Lower lobe of right lung (tissue), 2 donors: Measurements from ENCODE around the gene DGCR6. TPM values are rescaled to one million over a fixed set of nuclear protein-coding genes. Genes with fewer than 3 reads are reported as not detected.
"Not testable (repeated sequence)": the region's sequence is repeated elsewhere in the genome, so short reads cannot be mapped to it uniquely, and the experiment has no call there.

Experiments used
- ATAC-seq, 2 donors: fragments of 200-7000 bp; cut with Tn5 transposase; one replicate each; pipeline ENCODE4 v1.9.1; 2020 to 2022; ENCODE audit warnings: mild to moderate bottlenecking in 2 of 2, moderate library complexity in 2 of 2
- DNase-seq: peaks from one replicate; pipeline ENCODE4 v3.0.0-alpha.2; 2020
- H3K27ac ChIP-seq: fragments of 200-600 bp; one replicate; pipeline ENCODE4 v1.8.0; 2022
- H3K27me3 ChIP-seq: fragments of 200-600 bp; one replicate; pipeline ENCODE4 v1.8.0; 2022; ENCODE audit warnings: low read depth
- H3K36me3 ChIP-seq: fragments of 200-600 bp; one replicate; pipeline ENCODE4 v1.8.0; 2022; ENCODE audit warnings: mild to moderate bottlenecking
- H3K4me1 ChIP-seq: fragments of 200-600 bp; one replicate; pipeline ENCODE4 v1.8.0; 2022
- H3K4me3 ChIP-seq: fragments of 200-600 bp; one replicate; pipeline ENCODE4 v1.8.0; 2022; ENCODE audit warnings: mild to moderate bottlenecking
- H3K9me3 ChIP-seq: fragments of 200-600 bp; one replicate; pipeline ENCODE4 v1.8.0; 2022
- CTCF ChIP-seq: fragments of 200-600 bp; IDR thresholded peaks from one replicate; pipeline ENCODE4 v1.8.0; 2022; ENCODE audit warnings: antibody characterized with exemption, mild to moderate bottlenecking
- intact Hi-C: fragments of 100-400 bp; cut with DNase I; formaldehyde crosslinking; loops from one replicate; pipeline ENCODE4 v1.11.0; 2022
- total RNA-seq: library from RNA; stranded (reverse); fragmentation: NEBNext Ultra II Directional; extraction: Animal tissue kit (Norgen Biotek cat#: 25700); gene quantifications from one replicate; pipeline ENCODE4 v1.2.1, GENCODE V29; 2021
- donor health status: DM: no; HTN: yes; CAD: no; lungs with severe emphysema.

Gene DGCR6
- total RNA-seq, 1 donor from 2014 or later: 4.5 TPM

GRCh38 chr22:18933914-18934313 lies 27.8 kb downstream of the DGCR6 start:
- Histone ChIP-seq H3K27me3 (no peaks in the 10 kb centered on the region), H3K27ac (no peak overlapping the region), H3K9me3 (no peaks in the 10 kb centered on the region), H3K36me3 (no peaks in the 10 kb centered on the region), H3K4me3 (no peak overlapping the region), H3K4me1 (no peaks in the 10 kb centered on the region)
- ATAC-seq (peak in 1 of 2 donors; percentile 43), DNase-seq (no peak)
- TF ChIP-seq CTCF: no peak
- intact Hi-C loops: no loop called here

- H3K9me3 ChIP-seq, H3K27ac ChIP-seq, DNase-seq, H3K36me3 ChIP-seq, intact Hi-C loops, H3K4me1 ChIP-seq, H3K27me3 ChIP-seq, H3K4me3 ChIP-seq: not testable (repeated sequence)
- peak; percentile 49 to 71 for ATAC-seq
Measured at GRCh38 chr22:18934688-18935087, 28.6 kb downstream of the DGCR6 start.

- Histone ChIP-seq H3K27me3 (no peaks in the 10 kb centered on the region), H3K4me1 (no peaks in the 10 kb centered on the region), H3K9me3 (no peaks in the 10 kb centered on the region), H3K27ac (no peak within 1 kb of the TSS), H3K36me3 (no peaks in the 10 kb centered on the region), H3K4me3 (no peak within 1 kb of the TSS)
- DNase-seq: no peak
- intact Hi-C loops: no loop called here
- TF ChIP-seq CTCF: no peak
- ATAC-seq: peak; percentile 79 to 84
Measured at GRCh38 chr22:18935889-18936529, 29.9 kb downstream of the DGCR6 start, which contains the start of gene PRODH. PRODH (minus strand) TSS chr22:18936293; CDS start chr22:18936287, 6 bp downstream.

GRCh38 chr22:18938691-18939090 lies 32.6 kb downstream of the DGCR6 start:
- ATAC-seq, intact Hi-C loops, H3K27ac ChIP-seq, H3K9me3 ChIP-seq, H3K27me3 ChIP-seq, H3K36me3 ChIP-seq, DNase-seq, H3K4me3 ChIP-seq, H3K4me1 ChIP-seq: not testable (repeated sequence)

GRCh38 chr22:18947105-18947504 lies 41.0 kb downstream of the DGCR6 start:
- H3K36me3 ChIP-seq, DNase-seq, H3K27me3 ChIP-seq, H3K4me3 ChIP-seq, H3K4me1 ChIP-seq, H3K9me3 ChIP-seq, ATAC-seq, H3K27ac ChIP-seq, intact Hi-C loops: not testable (repeated sequence)

GRCh38 chr22:18947905-18948304 lies 41.8 kb downstream of the DGCR6 start:
- Histone ChIP-seq H3K4me3 (no peak overlapping the region), H3K4me1 (no peaks in the 10 kb centered on the region), H3K36me3 (no peaks in the 10 kb centered on the region), H3K27me3 (no peaks in the 10 kb centered on the region), H3K27ac (no peak overlapping the region), H3K9me3 (no peaks in the 10 kb centered on the region)
- DNase-seq (peak; percentile 43), ATAC-seq (no peak)
- intact Hi-C loops: no loop called here
- no peak for TF ChIP-seq CTCF

- Histone ChIP-seq H3K9me3 (no peaks in the 10 kb centered on the region), H3K36me3 (no peaks in the 10 kb centered on the region), H3K4me3 (no peak overlapping the region), H3K27ac (no peak overlapping the region), H3K27me3 (no peaks in the 10 kb centered on the region), H3K4me1 (no peaks in the 10 kb centered on the region)
- peak; percentile 36 for DNase-seq
- no peak for TF ChIP-seq CTCF
- intact Hi-C loops: no loop called here
- no peak for ATAC-seq
Measured at GRCh38 chr22:18950141-18950540, 44.0 kb downstream of the DGCR6 start.
